HG03460 (cell line): Measurements from ENCODE around the gene SERPINE2.

Experiments
- ATAC-seq: cut with Tn5 transposase; IDR thresholded peaks from one replicate; pipeline ENCODE4 v1.9.1; 2021; ENCODE audit not compliant: unreplicated experiment

Gene SERPINE2

GRCh38 chr2:224046752-224047151 lies 7.7 kb upstream of the SERPINE2 start:
- ATAC-seq: no peak

DNA sequence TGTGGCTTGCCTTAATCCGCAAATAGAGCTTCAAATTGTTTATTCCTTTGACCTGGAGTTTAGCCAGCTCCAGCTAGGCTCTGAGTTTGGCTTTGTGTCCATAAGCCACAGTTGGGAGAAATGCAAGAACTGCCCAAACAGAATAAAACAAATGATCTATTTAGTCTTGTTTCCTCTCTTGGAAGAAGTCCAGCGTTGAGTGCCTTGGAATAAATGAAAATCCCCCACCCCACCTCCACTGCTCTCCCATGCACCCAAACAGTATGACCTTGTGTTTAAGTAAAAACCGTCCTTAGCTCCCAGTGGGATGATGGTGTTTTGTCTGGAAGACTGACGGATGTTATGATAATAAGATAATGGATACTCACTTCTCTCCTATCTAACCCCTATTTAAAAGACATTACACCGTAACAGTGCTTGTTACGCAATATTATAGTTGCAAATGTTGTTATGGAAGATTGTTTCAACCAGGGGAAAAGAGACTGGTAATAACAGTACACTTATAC lies 3.2 kb upstream of the SERPINE2 start:
- no peak for ATAC-seq

DNA sequence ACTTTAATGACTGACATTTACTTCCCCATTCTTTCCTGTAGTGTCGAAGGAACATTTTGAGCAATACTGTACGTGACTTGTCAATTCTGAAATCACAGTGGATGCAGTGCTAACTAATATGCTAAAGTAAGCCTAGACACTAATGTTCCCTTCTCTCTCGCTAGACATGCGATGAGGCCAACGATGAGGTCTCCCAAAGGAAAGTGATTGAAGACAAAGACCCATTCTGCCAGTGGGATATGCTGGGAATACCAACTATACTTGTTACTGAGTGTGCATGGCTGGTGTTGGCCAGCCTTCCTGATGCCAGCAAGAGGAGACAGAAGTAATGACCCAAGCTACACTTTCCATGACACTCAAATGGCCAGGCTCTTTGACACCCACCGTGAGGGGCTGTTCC lies 2.5 kb upstream of the SERPINE2 start:
- no peak for ATAC-seq

DNA sequence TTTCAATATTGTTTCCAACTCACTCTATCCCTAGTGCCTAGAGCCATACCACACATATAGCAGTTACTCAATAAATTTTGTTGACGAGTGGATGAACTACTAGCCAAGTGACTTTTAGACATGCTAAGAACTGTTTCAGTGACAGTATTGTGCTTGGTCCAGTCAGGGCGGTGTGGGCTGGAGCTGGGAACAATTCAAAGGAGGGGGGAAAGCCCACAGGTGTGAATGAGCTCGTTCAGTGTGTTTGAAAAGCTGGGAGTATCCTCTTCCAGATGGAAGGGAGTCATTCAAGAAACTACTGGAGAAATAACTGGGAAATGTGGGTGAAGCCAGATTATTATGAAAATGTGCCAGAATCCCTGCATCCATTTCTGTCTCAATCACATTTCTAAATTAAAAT lies 1.7 kb upstream of the SERPINE2 start:
- ATAC-seq: no peak

- peak; percentile 3 for ATAC-seq
Measured at GRCh38 chr2:224039770-224040440, 819 bp upstream of the SERPINE2 start.

DNA sequence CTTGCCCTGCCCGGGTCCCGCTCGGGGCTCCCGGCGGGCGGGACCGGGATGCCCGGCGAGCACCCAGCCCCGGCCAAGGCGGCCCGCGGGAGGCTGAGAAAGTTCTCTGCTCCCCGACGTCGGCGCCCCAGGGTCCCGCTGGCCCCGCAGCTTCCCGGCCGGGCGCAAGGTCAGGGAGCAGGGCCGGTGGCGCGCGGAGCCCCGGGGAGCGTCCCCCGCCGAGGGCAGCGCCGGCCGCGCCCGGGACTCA lies 331 bp downstream of the SERPINE2 start:
- peak; percentile 26 for ATAC-seq

DNA sequence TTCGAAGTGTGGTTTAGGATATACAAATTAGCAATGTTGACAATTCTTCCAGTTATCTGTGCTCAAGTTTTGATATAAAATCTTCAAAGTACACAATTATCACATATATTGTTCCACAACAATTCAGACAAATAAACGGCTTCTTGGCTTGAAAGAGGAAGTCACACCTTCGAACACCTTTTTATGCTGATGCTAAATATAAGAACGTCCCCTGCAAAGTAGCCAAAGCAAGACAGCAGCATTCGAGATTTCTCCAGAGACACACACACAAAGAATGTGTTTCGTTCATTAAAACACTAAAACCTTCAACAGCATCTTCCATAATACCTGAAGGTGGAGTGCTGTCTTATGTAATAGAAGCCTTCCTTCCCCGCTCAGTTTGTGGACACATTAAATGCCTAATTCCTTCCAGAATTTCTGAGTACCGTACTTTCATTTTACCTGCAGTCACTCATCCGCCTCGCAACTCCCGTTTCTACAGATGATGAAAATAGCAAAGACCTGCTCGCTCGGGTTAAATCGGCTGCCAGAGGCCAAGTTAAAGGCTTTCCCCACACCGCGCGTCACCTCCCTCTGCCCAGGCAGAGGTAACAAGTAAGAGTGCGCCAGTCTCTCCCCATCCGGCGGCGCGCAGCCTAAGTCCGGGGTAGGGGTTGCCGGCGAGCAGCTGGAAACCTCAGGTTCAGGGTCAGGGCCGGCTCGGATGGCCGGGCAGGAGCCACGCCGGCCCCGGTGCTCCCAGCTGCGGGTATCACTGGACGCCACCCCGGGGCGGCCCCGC lies 847 bp downstream of the SERPINE2 start:
- peak; percentile 40 for ATAC-seq

- ATAC-seq: no peak
Measured at GRCh38 chr2:224036731-224037361, 2.2 kb downstream of the SERPINE2 start.

GRCh38 chr2:224034017-224034416 lies 5.1 kb downstream of the SERPINE2 start:
- ATAC-seq: no peak

DNA sequence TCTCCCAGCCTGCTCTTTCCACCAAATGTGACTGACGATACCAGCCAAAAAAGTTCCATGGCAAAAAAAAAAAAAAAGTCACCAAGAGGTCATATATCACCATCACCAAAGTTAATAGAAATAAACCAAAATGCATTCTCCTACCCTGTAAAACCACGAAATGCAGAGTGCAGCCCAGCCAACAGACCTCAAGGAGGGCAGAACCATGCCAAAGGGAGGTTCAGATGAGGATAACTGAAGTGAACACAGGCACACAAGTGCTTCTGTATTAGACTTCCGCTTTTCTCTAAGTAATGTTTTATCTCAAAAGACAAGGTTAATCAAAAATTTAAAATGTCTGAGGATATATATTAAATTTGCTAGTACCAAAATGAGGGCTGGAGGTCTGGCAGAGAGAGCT lies 5.5 kb downstream of the SERPINE2 start:
- ATAC-seq: no peak

DNA sequence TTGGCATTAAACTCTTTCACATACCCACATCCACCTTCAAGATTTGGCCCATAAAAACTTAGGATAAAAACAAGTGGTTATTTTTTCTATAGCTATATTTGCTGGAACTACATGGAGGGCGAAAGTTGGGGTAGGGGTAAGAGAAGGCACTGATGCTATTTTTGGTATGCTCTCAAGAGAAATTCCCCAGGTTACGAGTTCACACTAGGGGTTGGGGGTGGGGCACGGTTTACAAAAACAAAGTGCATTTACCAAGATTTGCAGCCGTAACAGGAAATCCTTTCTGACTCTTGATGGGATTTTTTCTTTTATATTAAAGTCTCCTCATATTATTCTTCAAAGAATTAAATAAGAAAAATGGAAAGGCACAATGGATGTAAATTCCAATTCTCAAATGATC lies 6.8 kb downstream of the SERPINE2 start:
- no peak for ATAC-seq

GRCh38 chr2:224031358-224031970 lies 7.6 kb downstream of the SERPINE2 start:
- no peak for ATAC-seq

- no peak for ATAC-seq
Measured at GRCh38 chr2:224030786-224031185, 8.3 kb downstream of the SERPINE2 start.

GRCh38 chr2:224029876-224030275 lies 9.2 kb downstream of the SERPINE2 start:
- ATAC-seq: no peak

DNA sequence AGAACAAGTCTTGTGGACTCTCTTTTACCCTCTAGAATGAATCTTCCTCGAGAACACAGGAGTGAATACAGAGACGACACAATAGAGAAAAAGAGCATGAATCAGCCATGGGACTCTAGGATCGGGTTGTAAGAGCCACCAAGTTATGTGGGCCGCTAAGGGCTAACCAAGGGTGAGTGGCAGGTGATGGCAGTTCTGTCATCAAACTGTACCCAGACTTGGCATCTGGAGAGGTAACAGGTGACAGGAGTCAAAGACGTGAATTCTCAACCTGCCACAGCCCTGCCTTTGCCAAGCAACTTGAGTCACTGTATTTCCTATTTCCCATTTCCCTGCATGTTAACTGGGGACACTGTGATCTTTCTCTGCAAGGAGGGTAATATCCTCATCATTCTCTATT lies 11.2 kb downstream of the SERPINE2 start:
- no peak for ATAC-seq

GRCh38 chr2:224027070-224027469 lies 12.0 kb downstream of the SERPINE2 start:
- no peak for ATAC-seq

GRCh38 chr2:224025874-224026273 lies 13.2 kb downstream of the SERPINE2 start:
- peak; percentile 95 for ATAC-seq

DNA sequence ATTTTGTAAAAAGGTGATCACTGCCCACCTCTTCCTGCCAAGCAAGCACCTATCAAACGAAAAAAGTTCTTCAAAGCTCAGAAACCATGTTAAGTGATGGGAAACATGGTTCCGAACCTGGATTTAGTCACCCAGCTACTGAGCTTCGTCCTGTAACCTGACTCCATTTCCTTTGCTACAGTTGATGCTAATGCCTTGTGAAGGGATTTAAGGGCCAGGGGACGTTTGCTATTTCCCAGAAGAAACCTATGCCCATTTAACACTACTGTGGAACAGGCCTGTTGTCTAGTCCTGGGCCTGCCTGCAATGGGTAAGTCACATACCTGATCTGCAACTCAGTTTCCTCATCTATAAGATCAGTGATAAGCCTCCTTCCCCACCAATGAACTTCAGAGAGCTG lies 14.8 kb downstream of the SERPINE2 start:
- ATAC-seq: no peak

- no peak for ATAC-seq
Measured at GRCh38 chr2:224023188-224023587, 15.9 kb downstream of the SERPINE2 start.

DNA sequence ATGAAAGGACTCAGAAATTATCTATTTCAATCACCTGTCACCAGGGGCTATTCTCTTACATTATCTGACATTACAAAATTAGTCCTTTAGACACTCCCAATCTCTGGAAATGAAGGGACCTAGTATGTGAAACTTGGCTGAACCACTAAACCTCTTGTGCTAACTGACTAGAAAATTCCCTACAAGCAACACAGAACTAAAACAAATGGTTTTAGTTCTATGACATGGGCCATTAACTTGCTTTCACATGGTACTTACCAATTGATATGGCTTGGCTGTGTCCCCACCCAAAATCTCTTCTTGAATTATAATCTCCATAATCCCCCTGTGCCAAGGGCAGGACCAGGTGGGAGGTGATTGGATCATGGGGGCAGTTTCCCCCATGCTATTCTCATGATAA lies 16.6 kb downstream of the SERPINE2 start:
- ATAC-seq: no peak

GRCh38 chr2:224020523-224020922 lies 18.6 kb downstream of the SERPINE2 start:
- ATAC-seq: no peak

- no peak for ATAC-seq
Measured at GRCh38 chr2:224017957-224018356, 21.1 kb downstream of the SERPINE2 start.
